G401 (cell line): Measurements from ENCODE around the gene SPTAN1. TPM values are rescaled to one million over a fixed set of nuclear protein-coding genes. Genes with fewer than 3 reads are reported as not detected.
A peak's percentile ranks its signal among the peaks of the same experiment; 100 is the strongest.

Experiments
- DNase-seq: peaks from one replicate; pipeline ENCODE4 v3.0.0-alpha.2; 2015; ENCODE audit warnings: low spot score
- in situ Hi-C: cut with HindIII; loops from 2 replicates; pipeline ENCODE4 v1.10.0; 2016; ENCODE audit warnings: low sequenced_read_pairs, mixed read lengths
- total RNA-seq: library from RNA; depleted of rRNA; stranded (reverse); fragments of >200 nt; shearing (Covaris generic); gene quantifications from 2 replicates; pipeline ENCODE4 v1.2.3, GENCODE V29; 2014

SPTAN1 gene
- total RNA-seq, 1 experiment from 2014 or later = 103 TPM

DNA sequence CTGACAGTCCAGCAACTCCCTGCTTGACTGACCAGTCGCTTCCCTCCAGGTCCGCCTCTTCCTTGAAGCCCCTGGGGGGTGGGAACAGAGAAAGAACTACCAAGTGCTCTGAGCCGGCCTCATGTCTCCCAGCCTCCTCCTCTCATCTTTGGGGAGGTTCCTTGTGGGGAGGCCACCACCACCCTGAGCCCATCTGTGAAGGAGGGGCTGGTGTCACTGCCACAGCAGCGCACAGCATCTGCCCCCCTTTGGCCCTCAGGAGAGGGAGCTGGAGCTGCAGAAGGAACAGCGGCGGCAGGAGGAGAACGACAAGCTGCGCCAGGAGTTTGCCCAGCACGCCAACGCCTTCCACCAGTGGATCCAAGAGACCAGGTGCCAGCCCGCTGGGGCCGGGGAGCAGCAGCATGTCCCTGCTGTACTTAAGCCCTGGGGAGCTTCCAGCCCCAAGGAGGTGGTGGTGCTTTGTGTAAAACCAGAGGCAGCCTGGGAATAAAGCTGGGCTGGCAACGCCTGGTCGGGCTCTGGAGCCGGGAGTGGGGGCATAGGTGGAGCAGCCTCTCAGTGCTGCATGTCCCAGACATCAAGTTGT lies 74.8 kb downstream of the SPTAN1 start:
- in situ Hi-C loops = no loop called here
- DNase-seq = no peak

DNA sequence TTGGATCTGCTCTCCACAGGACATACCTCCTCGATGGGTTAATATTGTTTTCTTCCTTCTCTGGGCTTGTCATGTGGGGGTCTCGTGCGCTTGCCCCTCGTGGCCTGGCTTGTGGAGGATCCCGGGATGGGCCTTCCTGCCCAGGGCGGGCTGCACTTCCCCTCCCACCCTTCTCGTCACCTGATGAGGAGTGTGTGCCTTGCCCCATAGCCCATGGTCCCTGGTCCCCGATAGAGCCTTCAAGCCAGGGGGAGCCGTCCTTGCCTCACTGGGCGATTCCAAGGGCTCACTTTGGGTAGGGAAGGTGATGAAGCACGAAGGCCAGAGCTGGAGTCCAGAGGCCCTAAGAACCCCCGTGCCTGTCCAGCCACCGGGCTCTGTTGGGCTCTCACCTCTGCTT lies 75.5 kb downstream of the SPTAN1 start:
- DNase-seq = no peak
- in situ Hi-C loops = no loop called here

DNA sequence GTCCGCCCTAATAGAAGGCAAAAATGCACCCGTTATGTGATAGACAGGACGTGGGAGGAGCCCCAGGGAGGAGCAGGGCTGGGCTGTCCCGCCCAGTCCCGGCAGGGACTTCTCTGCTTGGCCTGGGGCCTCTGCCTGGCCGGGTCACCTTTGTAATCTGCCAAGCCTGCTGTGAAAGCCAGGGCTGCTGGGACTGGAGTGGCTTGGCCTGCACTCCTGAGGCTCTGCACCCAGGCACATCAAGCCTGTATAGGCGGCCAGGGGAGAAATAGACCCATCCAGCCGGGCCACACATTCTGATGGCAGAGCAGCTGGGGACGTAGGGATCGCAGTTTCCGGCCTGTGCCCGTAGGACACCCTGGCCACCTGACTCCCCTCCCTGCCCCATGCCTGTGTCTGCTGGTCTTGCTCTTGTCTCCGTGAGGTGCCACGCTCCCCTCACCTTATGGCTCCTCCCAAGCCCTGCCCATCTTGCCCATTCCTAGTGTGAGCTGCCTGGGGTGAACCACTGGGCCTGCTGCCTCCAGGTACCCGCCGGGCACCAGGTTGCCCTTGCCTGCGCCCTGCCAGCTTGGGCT lies 76.2 kb downstream of the SPTAN1 start:
- in situ Hi-C loops = no loop called here

DNA sequence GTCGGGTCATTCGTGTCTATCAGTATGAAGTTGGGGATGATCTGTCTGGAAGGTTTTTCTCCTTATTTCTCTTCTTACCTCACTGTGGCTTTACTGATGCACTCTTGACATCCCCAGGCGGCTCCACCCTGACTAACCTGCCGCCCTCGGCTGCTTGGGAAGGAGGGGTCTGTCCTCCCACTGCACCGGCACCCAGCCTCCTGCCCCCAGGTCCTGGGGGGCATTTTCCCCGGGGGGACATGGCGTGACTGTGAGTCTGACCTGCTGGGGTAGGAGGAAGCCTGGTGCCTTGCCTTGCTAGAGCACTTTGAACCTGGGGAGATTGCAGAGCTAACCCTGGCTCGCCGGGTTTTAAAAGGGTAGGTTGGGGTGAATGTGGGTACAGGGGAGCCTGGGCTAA lies 76.7 kb downstream of the SPTAN1 start:
- DNase-seq = no peak

More for the DNA sequence above, 76.2 kb downstream of the SPTAN1 start:
- peak; percentile 84 for DNase-seq

DNA sequence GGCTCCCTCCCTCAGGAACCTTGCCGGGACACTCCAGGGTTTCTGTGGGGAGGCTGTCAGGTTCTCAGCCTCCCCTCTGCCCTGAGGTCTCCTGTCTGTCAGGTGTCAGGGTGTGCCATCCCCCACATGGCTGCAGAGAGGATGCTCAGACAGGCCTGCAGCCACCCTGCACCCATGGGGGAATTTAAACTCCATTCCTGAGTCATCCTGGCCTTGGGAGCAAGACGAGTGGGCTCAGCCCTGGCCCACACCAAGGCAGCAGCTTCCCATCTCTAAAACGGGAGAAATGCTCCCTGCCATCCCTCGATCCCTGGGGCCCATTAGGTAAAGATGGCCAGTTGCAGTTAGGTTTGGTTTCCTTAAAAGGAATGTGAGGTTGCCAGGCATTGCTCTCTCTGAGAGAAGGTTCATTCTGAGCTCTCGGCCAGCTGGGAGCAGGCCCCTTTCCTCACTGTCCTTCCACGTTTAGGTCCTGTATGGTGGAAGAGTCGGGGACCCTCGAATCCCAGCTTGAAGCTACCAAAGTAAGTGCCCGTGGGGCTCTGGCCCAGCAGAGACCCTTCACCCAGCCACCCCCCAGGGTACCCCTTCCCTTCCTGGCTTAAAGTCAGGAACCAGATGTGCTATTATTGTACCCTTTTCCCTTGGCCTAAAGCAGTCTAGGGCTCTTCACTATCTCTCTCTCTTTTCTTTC lies 77.6 kb downstream of the SPTAN1 start:
- in situ Hi-C loops = no loop called here

More for the DNA sequence above, 76.7 kb downstream of the SPTAN1 start:
- in situ Hi-C loops = no loop called here

DNA sequence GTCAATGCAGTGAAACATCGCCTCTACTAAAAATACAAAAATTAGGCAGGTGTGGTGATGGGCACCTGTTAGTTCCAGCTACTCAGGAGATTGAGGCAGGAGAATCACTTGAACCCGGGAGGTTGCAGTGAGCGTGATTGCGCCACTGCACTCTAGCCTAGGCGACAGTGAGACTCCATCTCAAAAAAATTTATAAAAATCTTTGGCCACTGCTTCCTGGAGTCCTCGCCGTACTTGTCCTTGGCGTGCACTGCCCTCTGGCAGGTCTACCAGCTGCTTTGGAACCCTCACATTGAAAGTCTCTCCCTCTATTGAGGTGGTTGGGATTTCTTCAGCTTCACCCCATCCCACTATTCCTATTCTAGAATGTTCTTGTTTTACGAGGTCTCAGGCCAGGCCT lies 79.2 kb downstream of the SPTAN1 start:
- in situ Hi-C loops = no loop called here

More for the DNA sequence above, 77.6 kb downstream of the SPTAN1 start:
- no peak for DNase-seq

DNA sequence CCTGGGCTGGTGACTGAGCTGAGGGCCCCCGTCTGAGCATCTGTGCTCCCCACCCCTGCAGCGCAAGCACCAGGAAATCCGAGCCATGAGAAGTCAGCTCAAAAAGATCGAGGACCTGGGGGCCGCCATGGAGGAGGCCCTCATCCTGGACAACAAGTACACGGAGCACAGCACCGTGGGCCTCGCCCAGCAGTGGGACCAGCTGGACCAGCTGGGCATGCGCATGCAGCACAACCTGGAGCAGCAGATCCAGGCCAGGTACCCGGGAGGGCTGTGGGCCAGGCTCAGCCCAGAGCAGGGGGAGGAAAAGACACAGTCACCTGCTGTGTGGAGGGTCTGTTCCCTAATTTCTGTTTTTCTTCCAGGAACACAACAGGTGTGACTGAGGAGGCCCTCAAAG lies 79.7 kb downstream of the SPTAN1 start:
- DNase-seq = no peak
- in situ Hi-C loops = no loop called here

More for the DNA sequence above, 79.2 kb downstream of the SPTAN1 start:
- DNase-seq = no peak

DNA sequence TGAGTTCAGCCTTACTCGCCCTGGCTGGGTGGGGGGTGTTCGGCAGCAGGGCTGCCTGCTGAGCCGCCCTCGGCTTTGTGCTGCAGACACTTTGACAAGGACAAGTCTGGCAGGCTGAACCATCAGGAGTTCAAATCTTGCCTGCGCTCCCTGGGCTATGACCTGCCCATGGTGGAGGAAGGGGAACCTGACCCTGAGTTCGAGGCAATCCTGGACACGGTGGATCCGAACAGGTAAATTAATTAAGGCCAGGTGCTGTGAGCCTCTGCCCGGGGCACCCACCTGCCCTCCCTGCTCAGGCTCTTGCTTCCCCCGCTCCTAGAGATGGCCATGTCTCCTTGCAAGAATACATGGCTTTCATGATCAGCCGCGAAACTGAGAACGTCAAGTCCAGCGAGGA lies 80.1 kb downstream of the SPTAN1 start:
- in situ Hi-C loops = no loop called here
- DNase-seq = no peak

DNA sequence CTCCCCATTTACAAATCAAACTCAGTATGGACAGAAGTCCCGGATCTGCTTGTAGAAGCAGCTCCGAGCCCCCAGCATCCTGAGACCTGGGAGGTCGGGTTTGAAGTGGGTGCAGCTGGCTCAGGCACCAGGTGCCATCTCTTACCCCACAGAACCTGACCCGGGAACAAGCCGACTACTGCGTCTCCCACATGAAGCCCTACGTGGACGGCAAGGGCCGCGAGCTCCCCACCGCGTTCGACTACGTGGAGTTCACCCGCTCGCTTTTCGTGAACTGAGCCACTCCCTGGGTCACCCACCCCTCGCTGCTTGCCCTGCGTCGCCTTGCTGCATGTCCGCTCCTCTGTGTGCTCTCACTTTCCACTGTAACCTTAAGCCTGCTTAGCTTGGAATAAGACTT lies 80.7 kb downstream of the SPTAN1 start:
- DNase-seq = no peak
- in situ Hi-C loops = no loop called here

DNA sequence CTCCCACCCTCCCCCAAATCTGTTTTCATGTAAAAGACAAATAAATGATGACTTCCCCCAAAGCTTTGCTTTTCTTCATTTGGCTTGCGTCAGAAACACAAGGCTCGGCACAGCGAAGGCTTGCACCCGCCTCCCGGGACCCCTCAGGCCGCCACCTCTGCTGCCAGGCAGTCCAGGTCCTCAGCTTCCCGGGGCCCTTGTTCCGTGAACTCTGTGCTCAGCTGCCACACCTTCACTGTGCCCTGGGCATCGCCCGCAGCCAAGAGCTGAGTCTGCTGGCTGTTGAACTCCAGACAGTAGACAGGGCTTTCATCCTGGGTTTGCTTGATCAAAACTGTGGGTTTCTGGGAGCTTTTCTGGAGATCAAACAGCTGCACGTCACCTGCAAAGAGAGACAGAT lies 81.2 kb downstream of the SPTAN1 start:
- no peak for DNase-seq
- in situ Hi-C loops = no loop called here

DNA sequence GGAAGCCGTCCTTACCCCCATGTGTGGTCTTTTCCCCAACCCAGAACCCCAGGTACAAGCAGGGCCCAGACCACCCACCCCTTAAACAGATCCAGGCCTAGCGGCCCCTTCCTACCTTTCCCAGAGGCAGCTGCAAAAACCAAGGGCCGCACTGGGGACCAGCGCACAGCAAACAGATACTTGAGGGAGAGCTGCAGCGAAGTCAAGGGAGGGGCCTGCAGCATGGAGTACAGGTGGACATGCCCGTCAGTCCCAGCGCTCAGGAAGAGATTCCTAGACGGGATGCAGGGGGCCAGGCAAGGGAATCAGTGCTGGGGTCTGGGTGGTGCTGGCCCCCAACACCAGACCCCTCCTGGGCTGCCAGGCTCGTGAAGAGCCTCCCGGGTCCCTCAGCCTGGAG lies 81.7 kb downstream of the SPTAN1 start:
- in situ Hi-C loops = no loop called here
- no peak for DNase-seq

DNA sequence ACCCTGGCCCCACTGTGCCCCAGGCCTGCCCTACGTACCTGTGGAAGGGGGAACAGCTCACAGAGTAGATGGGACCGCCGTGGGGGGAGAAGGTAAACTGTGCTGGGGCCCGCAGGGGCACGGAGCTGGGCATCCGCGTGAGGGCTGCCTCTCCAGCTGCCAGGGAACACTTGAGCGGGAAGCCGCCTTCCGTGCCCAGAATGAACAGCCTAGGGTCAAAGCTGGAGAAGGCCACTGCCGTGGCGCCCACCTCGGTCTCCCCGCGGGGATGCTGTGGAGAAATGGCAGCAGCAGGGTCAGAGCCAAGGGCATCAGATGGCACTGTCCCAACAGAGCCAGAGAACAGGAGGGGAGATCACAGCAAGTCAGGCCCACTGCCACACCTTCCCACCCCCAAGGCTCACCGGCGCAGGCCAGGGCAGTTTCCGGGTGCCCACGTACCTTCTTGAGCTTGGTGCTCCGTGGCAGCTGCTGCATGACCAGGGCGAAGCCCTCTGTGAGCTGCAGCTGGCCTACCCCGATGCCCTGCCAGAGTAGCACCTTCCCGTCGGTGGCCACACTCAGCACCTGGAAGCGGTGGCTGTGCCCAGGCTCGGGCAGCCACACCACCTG lies 82.4 kb downstream of the SPTAN1 start:
- no peak for DNase-seq
- in situ Hi-C loops = no loop called here

DNA sequence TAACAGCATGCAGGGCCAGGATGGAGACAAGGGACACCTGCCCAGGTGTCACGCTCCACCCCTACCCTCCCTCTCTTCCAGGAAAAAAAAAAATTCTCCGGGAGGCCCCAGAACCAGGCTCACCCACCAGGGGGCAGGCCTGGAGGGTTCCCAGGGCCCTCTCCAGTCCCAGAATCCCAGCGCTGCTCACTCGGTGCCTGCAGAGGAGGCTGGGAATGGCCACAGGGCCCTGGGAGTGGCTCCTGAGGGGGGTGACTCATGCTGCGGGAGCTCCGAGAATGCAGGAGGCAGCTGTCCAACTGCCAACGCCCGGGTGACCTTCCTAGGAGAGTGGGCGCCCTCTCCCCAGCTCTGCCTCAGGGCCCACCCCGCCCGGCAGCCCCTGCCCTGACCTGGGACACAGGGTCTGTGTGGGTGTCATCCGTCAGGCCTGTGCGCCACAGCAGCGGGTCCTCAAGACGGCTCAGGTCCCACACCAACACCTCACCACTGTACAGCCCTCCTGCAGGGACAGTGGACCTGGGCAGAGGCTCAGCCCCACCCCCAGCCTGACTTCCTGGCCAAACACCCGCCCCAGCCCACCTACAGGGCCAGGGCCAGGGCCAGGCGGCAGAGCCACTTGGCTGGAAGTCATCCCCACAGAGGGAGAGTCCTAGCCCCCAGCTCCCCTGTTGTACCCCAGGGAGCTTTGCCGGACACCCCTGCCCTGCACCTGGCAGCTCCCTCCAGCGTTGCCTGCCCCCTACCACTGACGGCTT lies 83.1 kb downstream of the SPTAN1 start:
- in situ Hi-C loops = no loop called here
- DNase-seq = peak; percentile 39

DNA sequence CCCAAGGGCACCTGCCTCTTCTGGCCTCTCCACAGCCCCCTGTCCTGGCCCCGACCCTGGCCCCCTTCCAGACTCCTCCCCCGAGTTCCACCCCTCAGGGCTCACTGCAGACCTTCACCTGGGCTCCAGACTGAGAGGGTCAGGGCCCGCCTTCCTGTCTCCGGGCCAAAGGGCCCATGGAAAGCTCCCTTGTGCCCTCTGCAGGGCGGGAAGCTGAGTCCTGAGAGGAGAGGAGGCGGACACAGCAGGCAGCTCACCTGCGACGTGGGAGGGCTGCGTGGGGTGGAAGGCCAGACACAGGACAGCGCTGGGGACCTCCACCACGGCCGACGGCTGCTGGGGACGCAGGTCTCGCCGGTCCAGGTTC lies 83.6 kb downstream of the SPTAN1 start:
- DNase-seq = no peak
- in situ Hi-C loops = no loop called here

DNA sequence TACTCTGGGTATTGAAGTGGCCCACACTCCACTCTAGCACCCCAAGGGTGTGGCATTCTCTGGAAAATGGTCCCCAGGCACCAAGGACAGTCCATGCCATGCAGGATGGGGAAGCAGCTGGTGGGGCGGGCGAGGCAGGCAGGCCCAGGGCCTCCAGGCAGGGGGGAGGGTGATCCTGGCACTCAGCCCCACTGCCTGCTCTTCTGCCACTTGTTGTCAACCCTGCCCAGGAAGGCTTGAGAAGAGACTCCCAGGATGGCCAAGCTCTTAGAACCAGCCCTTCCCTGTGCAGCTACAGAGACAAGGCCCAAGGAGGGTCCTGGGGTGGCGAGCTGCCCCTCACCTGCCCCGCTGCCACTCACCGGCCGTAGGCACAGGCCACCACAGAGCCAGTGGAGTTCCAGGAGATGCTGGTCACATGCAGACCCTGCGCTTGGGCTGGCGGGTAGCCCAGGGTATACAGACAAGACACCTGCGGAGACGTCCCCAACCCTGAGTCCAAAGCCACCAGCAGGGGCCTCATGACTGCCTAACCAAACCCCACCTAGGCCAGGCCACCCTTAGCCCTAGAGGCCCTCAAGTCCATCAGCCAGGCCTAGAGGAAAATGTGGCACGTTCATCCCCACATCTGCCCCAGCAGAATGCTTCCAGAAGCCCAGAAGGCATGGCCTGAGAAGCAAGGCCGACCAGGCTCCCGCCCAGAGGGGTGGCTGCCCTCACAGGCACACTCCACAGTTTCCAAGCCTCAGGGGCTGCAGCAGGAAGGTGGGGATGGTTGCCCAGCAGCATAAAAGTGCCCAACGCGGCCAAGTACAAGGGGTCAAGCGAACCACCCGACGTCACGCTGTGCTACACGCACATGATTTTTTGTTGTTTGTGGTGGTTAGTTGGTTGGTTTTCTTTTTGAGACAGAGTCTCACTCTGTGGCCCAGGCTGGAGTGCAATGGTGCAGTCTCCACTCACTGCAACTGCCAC lies 84.5 kb downstream of the SPTAN1 start:
- peak; percentile 36 for DNase-seq
- in situ Hi-C loops = no loop called here

DNA sequence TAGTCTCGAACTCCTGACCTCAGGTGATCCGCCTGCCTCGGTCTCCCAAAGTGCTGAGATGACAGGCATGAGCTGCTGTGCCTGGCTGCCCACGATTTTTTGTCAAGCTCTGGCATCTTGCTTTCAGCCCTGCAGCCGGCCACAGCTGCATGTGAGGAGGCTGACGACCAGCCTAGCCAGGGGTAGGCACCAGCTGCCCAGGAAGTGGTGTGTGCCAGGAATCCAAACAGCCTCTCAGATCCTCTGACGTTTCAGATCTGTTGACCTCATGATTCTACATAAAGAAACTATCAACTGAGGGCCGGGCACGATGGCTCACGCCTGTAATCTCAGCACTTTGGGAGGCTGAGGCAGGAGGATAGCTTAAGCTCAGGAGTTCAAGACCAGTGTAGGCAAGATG lies 85.3 kb downstream of the SPTAN1 start:
- in situ Hi-C loops = no loop called here
- no peak for DNase-seq

DNA sequence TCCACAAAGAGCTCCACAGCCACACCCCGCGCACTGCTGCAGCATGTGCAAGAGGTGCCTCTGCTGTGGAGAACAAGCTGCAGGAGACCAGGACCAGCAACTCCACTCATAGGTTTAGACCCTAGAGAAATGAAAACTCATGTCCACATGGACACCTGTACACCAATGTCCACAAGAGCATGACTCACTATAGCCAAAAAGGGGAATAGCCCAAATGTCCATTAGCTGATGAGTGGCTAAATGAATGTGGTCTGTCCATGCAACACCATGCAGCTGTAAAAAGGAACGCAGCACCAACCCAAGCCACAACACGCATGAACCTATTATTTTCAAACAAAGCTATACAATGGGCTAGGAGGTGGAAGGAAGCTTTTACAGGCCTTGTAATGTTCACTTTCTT lies 86.2 kb downstream of the SPTAN1 start:
- no peak for DNase-seq
- in situ Hi-C loops = no loop called here

DNA sequence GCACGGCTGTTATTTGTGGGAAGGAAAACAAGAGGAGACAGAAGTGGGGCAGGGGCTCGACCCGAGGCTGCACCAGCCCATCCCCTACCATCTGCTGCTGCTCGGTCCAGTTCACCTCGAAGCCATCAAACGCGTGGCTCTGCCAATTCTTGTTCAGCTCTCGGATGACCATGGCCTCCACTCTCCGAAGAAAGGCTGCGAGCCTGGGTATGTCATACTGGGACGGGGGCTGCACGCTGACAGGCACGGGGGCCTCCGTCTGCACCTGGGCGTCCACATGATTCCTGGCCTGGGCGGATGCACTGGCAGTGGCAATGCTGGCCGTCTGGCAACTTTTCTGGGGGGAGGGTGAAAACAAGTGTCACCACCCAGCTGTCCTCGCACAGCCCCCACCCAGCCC lies 88.2 kb downstream of the SPTAN1 start:
- DNase-seq = no peak
- in situ Hi-C loops = no loop called here
